ENCODE measurements around the gene SIPA1.
A peak's percentile ranks its signal among the peaks of the same experiment; 100 is the strongest.

The SIPA1 gene

GRCh38 chr11:65620666-65621065 is 17.2 kb upstream of the SIPA1 start:
- Histone ChIP-seq H3K4me3 (ENCODE audit: insufficient read length, low read depth) (no peak overlapping the region), H3K9ac (ENCODE audit: insufficient read length, low read depth) (no peak overlapping the region), H3K36me3 (ENCODE audit: insufficient read depth, insufficient read length, low read length) (peaks cover 91% of the 10 kb centered on the region), H3K4me1 (ENCODE audit: insufficient read depth, insufficient read length) (peaks cover 21% of the 10 kb centered on the region), H3K27me3 (ENCODE audit: insufficient read depth, insufficient read length) (no peaks in the 10 kb centered on the region), H3K9me3 (ENCODE audit: insufficient read depth, low read length) (no peaks in the 10 kb centered on the region)
- no peak for DNase-seq (ENCODE audit: low read depth, low spot score)
- no peak for TF ChIP-seq SUZ12 (IDR thresholded peaks at IDR 0.05; ENCODE audit: extremely low read depth, insufficient read depth, insufficient read length)
- TF ChIP-seq ZNF274 (IDR thresholded peaks at IDR 0.05; ENCODE audit: low read depth, low read length): no peak
- no peak for TF ChIP-seq YY1 (IDR thresholded peaks at IDR 0.05; ENCODE audit: insufficient read depth, insufficient read length)

GRCh38 chr11:65621460-65621859 is 16.4 kb upstream of the SIPA1 start:
- Histone ChIP-seq H3K27me3 (ENCODE audit: insufficient read depth, insufficient read length) (no peaks in the 10 kb centered on the region), H3K9me3 (ENCODE audit: insufficient read depth, low read length) (no peaks in the 10 kb centered on the region), H3K9ac (ENCODE audit: insufficient read length, low read depth) (no peak overlapping the region), H3K4me1 (ENCODE audit: insufficient read depth, insufficient read length) (peaks cover 21% of the 10 kb centered on the region), H3K4me3 (ENCODE audit: insufficient read length, low read depth) (no peak overlapping the region), H3K36me3 (ENCODE audit: insufficient read depth, insufficient read length, low read length) (peaks cover 96% of the 10 kb centered on the region)
- DNase-seq (ENCODE audit: low read depth, low spot score): no peak
- TF ChIP-seq ZNF274 (IDR thresholded peaks at IDR 0.05; ENCODE audit: low read depth, low read length) (no peak), YY1 (IDR thresholded peaks at IDR 0.05; ENCODE audit: insufficient read depth, insufficient read length) (no peak), SUZ12 (IDR thresholded peaks at IDR 0.05; ENCODE audit: extremely low read depth, insufficient read depth, insufficient read length) (no peak)

- H3K9ac ChIP-seq (ENCODE audit: insufficient read length, low read depth): no peak overlapping the region
- TF ChIP-seq ZNF274 (IDR thresholded peaks at IDR 0.05; ENCODE audit: low read depth, low read length) (no peak), YY1 (IDR thresholded peaks at IDR 0.05; ENCODE audit: insufficient read depth, insufficient read length) (no peak)
- no peak for DNase-seq (ENCODE audit: low read depth, low spot score)
- H3K36me3 ChIP-seq (ENCODE audit: insufficient read depth, insufficient read length, low read length): peaks cover 97% of the 10 kb centered on the region
- H3K4me1 ChIP-seq (ENCODE audit: insufficient read depth, insufficient read length): peaks cover 18% of the 10 kb centered on the region
- no peak overlapping the region for H3K4me3 ChIP-seq (ENCODE audit: insufficient read length, low read depth)
- H3K27me3 ChIP-seq (ENCODE audit: insufficient read depth, insufficient read length): no peaks in the 10 kb centered on the region
- H3K9me3 ChIP-seq (ENCODE audit: insufficient read depth, low read length): no peaks in the 10 kb centered on the region
Observed at GRCh38 chr11:65622011-65622410, 15.9 kb upstream of the SIPA1 start.

- DNase-seq (ENCODE audit: low read depth, low spot score): no peak
- Histone ChIP-seq H3K9ac (ENCODE audit: insufficient read length, low read depth) (no peak overlapping the region), H3K4me3 (ENCODE audit: insufficient read length, low read depth) (no peak overlapping the region), H3K4me1 (ENCODE audit: insufficient read depth, insufficient read length) (peaks cover 12% of the 10 kb centered on the region), H3K9me3 (ENCODE audit: insufficient read depth, low read length) (no peaks in the 10 kb centered on the region), H3K36me3 (ENCODE audit: insufficient read depth, insufficient read length, low read length) (peaks cover 97% of the 10 kb centered on the region), H3K27me3 (ENCODE audit: insufficient read depth, insufficient read length) (no peaks in the 10 kb centered on the region)
- TF ChIP-seq YY1 (IDR thresholded peaks at IDR 0.05; ENCODE audit: insufficient read depth, insufficient read length) (no peak), SUZ12 (IDR thresholded peaks at IDR 0.05; ENCODE audit: extremely low read depth, insufficient read depth, insufficient read length) (no peak), ZNF274 (IDR thresholded peaks at IDR 0.05; ENCODE audit: low read depth, low read length) (no peak)
Observed at GRCh38 chr11:65623177-65623576, 14.7 kb upstream of the SIPA1 start.

- H3K27me3 ChIP-seq (ENCODE audit: insufficient read depth, insufficient read length): no peaks in the 10 kb centered on the region
- H3K9ac ChIP-seq (ENCODE audit: insufficient read length, low read depth): peak overlapping the region; percentile 38
- H3K4me3 ChIP-seq (ENCODE audit: insufficient read length, low read depth): no peak overlapping the region
- H3K4me1 ChIP-seq (ENCODE audit: insufficient read depth, insufficient read length): peaks cover 12% of the 10 kb centered on the region
- no peak for DNase-seq (ENCODE audit: low read depth, low spot score)
- peaks cover 96% of the 10 kb centered on the region for H3K36me3 ChIP-seq (ENCODE audit: insufficient read depth, insufficient read length, low read length)
- no peaks in the 10 kb centered on the region for H3K9me3 ChIP-seq (ENCODE audit: insufficient read depth, low read length)
- TF ChIP-seq YY1 (IDR thresholded peaks at IDR 0.05; ENCODE audit: insufficient read depth, insufficient read length) (no peak), ZNF274 (IDR thresholded peaks at IDR 0.05; ENCODE audit: low read depth, low read length) (no peak), SUZ12 (IDR thresholded peaks at IDR 0.05; ENCODE audit: extremely low read depth, insufficient read depth, insufficient read length) (no peak)
Observed at GRCh38 chr11:65623852-65624616, 13.9 kb upstream of the SIPA1 start.

- no peaks in the 10 kb centered on the region for H3K9me3 ChIP-seq (ENCODE audit: insufficient read depth, low read length)
- H3K4me1 ChIP-seq (ENCODE audit: insufficient read depth, insufficient read length): peaks cover 10% of the 10 kb centered on the region
- no peak overlapping the region for H3K9ac ChIP-seq (ENCODE audit: insufficient read length, low read depth)
- no peak for TF ChIP-seq YY1 (IDR thresholded peaks at IDR 0.05; ENCODE audit: insufficient read depth, insufficient read length)
- TF ChIP-seq ZNF274 (IDR thresholded peaks at IDR 0.05; ENCODE audit: low read depth, low read length): no peak
- no peak for TF ChIP-seq SUZ12 (IDR thresholded peaks at IDR 0.05; ENCODE audit: extremely low read depth, insufficient read depth, insufficient read length)
- H3K27me3 ChIP-seq (ENCODE audit: insufficient read depth, insufficient read length): no peaks in the 10 kb centered on the region
- H3K4me3 ChIP-seq (ENCODE audit: insufficient read length, low read depth): no peak overlapping the region
- peaks cover 96% of the 10 kb centered on the region for H3K36me3 ChIP-seq (ENCODE audit: insufficient read depth, insufficient read length, low read length)
- DNase-seq (ENCODE audit: low read depth, low spot score): no peak
Observed at GRCh38 chr11:65624931-65625627, 12.8 kb upstream of the SIPA1 start.

- DNase-seq (ENCODE audit: low read depth, low spot score): no peak
- Histone ChIP-seq H3K9ac (ENCODE audit: insufficient read length, low read depth) (peak overlapping the region; percentile 17), H3K27me3 (ENCODE audit: insufficient read depth, insufficient read length) (no peaks in the 10 kb centered on the region), H3K4me1 (ENCODE audit: insufficient read depth, insufficient read length) (peaks cover 4% of the 10 kb centered on the region), H3K4me3 (ENCODE audit: insufficient read length, low read depth) (no peak overlapping the region), H3K36me3 (ENCODE audit: insufficient read depth, insufficient read length, low read length) (peaks cover 96% of the 10 kb centered on the region), H3K9me3 (ENCODE audit: insufficient read depth, low read length) (no peaks in the 10 kb centered on the region)
- TF ChIP-seq SUZ12 (IDR thresholded peaks at IDR 0.05; ENCODE audit: extremely low read depth, insufficient read depth, insufficient read length) (no peak), YY1 (IDR thresholded peaks at IDR 0.05; ENCODE audit: insufficient read depth, insufficient read length) (no peak)
Observed at GRCh38 chr11:65625628-65626342, 12.1 kb upstream of the SIPA1 start.
